ENCODE data around the gene SLC39A11.

SLC39A11 gene

DNA sequence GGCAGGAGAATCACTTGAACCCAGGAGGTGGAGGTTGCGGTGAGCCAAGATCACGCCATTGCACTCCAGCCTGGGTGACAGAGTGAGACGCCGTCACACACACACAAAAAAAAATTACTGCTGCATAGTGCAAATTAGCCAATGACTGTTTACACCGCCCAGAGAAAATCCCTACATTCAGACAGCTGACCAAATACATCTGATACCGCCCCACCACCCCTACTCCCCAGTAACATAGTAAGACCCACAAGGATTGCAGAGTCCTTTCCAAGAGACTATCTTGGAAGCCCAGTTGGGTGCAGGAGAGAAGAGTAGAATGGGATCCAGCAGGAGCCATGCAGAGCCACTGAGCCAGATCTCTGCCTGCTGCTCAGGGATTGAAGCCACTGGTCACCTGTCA lies 63.5 kb downstream of the SLC39A11 start:
- Mint-ChIP-seq H3K4me1 (peaks cover 23% of the 10 kb centered on the region), H3K4me3 (no peak overlapping the region), H3K27me3 (ENCODE audit: low read depth, poor library complexity) (peaks cover 6% of the 10 kb centered on the region), H3K36me3 (ENCODE audit: low read depth) (no peaks in the 10 kb centered on the region), H3K27ac (no peak overlapping the region), H3K9me3 (no peaks in the 10 kb centered on the region)
- no peak for DNase-seq
- TF ChIP-seq, protein P1, sequence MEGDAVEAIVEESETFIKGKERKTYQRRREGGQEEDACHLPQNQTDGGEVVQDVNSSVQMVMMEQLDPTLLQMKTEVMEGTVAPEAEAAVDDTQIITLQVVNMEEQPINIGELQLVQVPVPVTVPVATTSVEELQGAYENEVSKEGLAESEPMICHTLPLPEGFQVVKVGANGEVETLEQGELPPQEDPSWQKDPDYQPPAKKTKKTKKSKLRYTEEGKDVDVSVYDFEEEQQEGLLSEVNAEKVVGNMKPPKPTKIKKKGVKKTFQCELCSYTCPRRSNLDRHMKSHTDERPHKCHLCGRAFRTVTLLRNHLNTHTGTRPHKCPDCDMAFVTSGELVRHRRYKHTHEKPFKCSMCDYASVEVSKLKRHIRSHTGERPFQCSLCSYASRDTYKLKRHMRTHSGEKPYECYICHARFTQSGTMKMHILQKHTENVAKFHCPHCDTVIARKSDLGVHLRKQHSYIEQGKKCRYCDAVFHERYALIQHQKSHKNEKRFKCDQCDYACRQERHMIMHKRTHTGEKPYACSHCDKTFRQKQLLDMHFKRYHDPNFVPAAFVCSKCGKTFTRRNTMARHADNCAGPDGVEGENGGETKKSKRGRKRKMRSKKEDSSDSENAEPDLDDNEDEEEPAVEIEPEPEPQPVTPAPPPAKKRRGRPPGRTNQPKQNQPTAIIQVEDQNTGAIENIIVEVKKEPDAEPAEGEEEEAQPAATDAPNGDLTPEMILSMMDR (IDR thresholded peaks at IDR 0.05): no peak

- Mint-ChIP-seq H3K9me3 (no peaks in the 10 kb centered on the region), H3K36me3 (ENCODE audit: low read depth) (no peaks in the 10 kb centered on the region), H3K27me3 (ENCODE audit: low read depth, poor library complexity) (peaks cover 6% of the 10 kb centered on the region), H3K4me3 (no peak overlapping the region), H3K4me1 (peaks cover 23% of the 10 kb centered on the region), H3K27ac (peak overlapping the region; percentile 15)
- TF ChIP-seq, protein P1 (IDR thresholded peaks at IDR 0.05): no peak
- no peak for DNase-seq
These were observed 64.2 kb downstream of the SLC39A11 start for GRCh38 chr17:73028299-73028755.

DNA sequence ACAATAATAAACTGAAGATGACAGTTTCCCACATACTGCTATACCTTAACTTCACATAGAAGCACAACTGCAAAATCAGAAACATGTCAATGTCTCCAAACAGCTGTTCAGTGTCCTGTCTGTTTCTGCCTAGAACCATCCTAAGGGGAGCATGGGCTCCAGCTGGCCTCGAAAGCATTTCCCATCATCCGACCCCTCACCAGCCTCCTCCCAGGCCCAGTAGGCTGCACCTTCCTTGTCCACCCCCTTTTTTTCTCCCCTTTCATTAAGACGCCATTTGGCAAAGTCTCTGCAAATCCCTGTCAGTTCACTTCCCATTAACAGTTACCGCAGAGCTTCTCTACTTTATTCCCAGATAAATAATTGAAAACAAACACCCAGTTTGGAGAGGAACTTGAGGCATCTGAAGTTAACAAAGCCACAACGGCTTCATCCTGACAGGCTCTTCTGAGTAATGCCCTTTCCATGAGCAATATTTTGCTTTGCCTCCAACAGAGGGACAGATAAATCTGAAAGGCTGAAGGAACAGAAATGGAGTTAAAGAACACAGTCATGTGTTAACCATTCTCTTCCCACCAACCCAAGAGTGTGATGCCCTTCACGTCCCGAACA lies 65.3 kb downstream of the SLC39A11 start:
- DNase-seq: no peak
- Mint-ChIP-seq H3K27ac (peak overlapping the region; percentile 65), H3K4me3 (no peak overlapping the region), H3K27me3 (ENCODE audit: low read depth, poor library complexity) (peaks cover 3% of the 10 kb centered on the region), H3K9me3 (peaks cover 3% of the 10 kb centered on the region), H3K36me3 (ENCODE audit: low read depth) (no peaks in the 10 kb centered on the region), H3K4me1 (peaks cover 28% of the 10 kb centered on the region)
- TF ChIP-seq, protein P1 (IDR thresholded peaks at IDR 0.05): no peak

GRCh38 chr17:73025041-73025560 lies 67.4 kb downstream of the SLC39A11 start:
- Mint-ChIP-seq H3K4me3 (no peak overlapping the region), H3K27ac (no peak overlapping the region), H3K27me3 (ENCODE audit: low read depth, poor library complexity) (peaks cover 3% of the 10 kb centered on the region), H3K4me1 (peaks cover 22% of the 10 kb centered on the region), H3K36me3 (ENCODE audit: low read depth) (peaks cover 7% of the 10 kb centered on the region), H3K9me3 (peaks cover 16% of the 10 kb centered on the region)
- TF ChIP-seq, protein P1 (IDR thresholded peaks at IDR 0.05): no peak
- DNase-seq: no peak

DNA sequence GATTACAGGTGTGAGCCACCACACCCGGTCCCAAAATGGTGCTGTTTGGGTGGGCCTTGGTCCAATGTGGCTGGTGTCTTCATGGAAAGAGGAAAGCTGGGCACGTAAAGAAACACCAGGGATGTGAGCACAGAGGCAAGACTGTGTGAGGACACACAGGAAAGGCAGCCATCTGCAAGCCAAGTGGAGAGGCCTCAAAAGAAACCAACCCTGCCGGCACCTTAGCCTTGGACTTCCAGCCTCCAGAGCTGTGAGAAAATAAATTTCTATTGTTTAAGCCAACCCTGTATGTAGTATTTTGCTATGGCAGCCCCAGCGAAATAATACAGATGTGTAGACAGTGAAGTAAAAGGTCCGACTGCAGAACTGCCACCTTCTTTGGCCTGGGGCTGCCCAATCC lies 68.7 kb downstream of the SLC39A11 start:
- TF ChIP-seq, protein P1 (IDR thresholded peaks at IDR 0.05): no peak
- H3K4me3 Mint-ChIP-seq: no peak overlapping the region
- no peaks in the 10 kb centered on the region for H3K27me3 Mint-ChIP-seq (ENCODE audit: low read depth, poor library complexity)
- peaks cover 22% of the 10 kb centered on the region for H3K4me1 Mint-ChIP-seq
- no peak overlapping the region for H3K27ac Mint-ChIP-seq
- no peak for DNase-seq
- H3K36me3 Mint-ChIP-seq (ENCODE audit: low read depth): peaks cover 18% of the 10 kb centered on the region
- H3K9me3 Mint-ChIP-seq: peaks cover 30% of the 10 kb centered on the region

GRCh38 chr17:73022694-73023093 lies 69.8 kb downstream of the SLC39A11 start:
- Mint-ChIP-seq H3K4me3 (no peak overlapping the region), H3K27ac (no peak overlapping the region), H3K27me3 (ENCODE audit: low read depth, poor library complexity) (no peaks in the 10 kb centered on the region), H3K9me3 (peaks cover 38% of the 10 kb centered on the region), H3K4me1 (peaks cover 12% of the 10 kb centered on the region), H3K36me3 (ENCODE audit: low read depth) (peaks cover 22% of the 10 kb centered on the region)
- no peak for DNase-seq
- TF ChIP-seq, protein P1 (IDR thresholded peaks at IDR 0.05): no peak
